ENCODE measurements around the gene CSF3. TPM values are rescaled to one million over a fixed set of nuclear protein-coding genes. Genes with fewer than 3 reads are reported as not detected.

CSF3 gene
- total RNA-seq, 2 experiments from 2014 or later: not detected

- Mint-ChIP-seq H3K4me3 (no peak overlapping the region), H3K27ac (no peak overlapping the region), H3K4me1 (ENCODE audit: low read depth) (peaks cover 6% of the 10 kb centered on the region), H3K27me3 (no peaks in the 10 kb centered on the region), H3K9me3 (no peaks in the 10 kb centered on the region), H3K36me3 (ENCODE audit: low read depth) (peaks cover 29% of the 10 kb centered on the region)
- no peak for TF ChIP-seq CTCF (IDR thresholded peaks at IDR 0.05)
- Histone ChIP-seq H3K4me3 (ENCODE audit: low read length) (no peak overlapping the region), H3K27ac (ENCODE audit: low read depth in 1 of 2, low read length in 2 of 2) (no peak overlapping the region), H3K36me3 (ENCODE audit: insufficient read depth, low read length) (peaks cover 42% of the 10 kb centered on the region), H3K27me3 (ENCODE audit: control insufficient read depth in 1 of 2, insufficient read depth in 2 of 2, low read length in 2 of 2) (no peaks in the 10 kb centered on the region), H3K4me1 (ENCODE audit: insufficient read depth, low read length) (peaks cover 5% of the 10 kb centered on the region), H3K9me3 (ENCODE audit: control insufficient read depth in 1 of 2, insufficient read depth in 1 of 2, low read length in 2 of 2) (no peaks in the 10 kb centered on the region)
- ATAC-seq (ENCODE audit: poor library complexity) (no peak), DNase-seq (no peak)
- CTCF ChIA-PET: interaction anchor here (0.6 kb wide), 1 partner anchor 146 kb away, joined by 3 read pairs; no protein-coding TSS in a partner anchor
- POLR2A ChIA-PET: no interaction called here
- intact Hi-C loops (cut with DNase I, micrococcal nuclease): no loop called here
Observed at GRCh38 chr17:40018211-40019121, 3.2 kb downstream of the CSF3 start.

- no peak overlapping the region for H3K27ac Mint-ChIP-seq
- no peaks in the 10 kb centered on the region for H3K27me3 Mint-ChIP-seq
- peaks cover 35% of the 10 kb centered on the region for H3K36me3 Mint-ChIP-seq (ENCODE audit: low read depth)
- Histone ChIP-seq H3K27ac (ENCODE audit: low read depth in 1 of 2, low read length in 2 of 2) (no peak overlapping the region), H3K9me3 (ENCODE audit: control insufficient read depth in 1 of 2, insufficient read depth in 1 of 2, low read length in 2 of 2) (no peaks in the 10 kb centered on the region), H3K4me1 (ENCODE audit: insufficient read depth, low read length) (no peaks in the 10 kb centered on the region), H3K36me3 (ENCODE audit: insufficient read depth, low read length) (peaks cover 42% of the 10 kb centered on the region), H3K4me3 (ENCODE audit: low read length) (no peak overlapping the region), H3K27me3 (ENCODE audit: control insufficient read depth in 1 of 2, insufficient read depth in 2 of 2, low read length in 2 of 2) (no peaks in the 10 kb centered on the region)
- TF ChIP-seq CTCF (IDR thresholded peaks at IDR 0.05): no peak
- no peak overlapping the region for H3K4me3 Mint-ChIP-seq
- H3K9me3 Mint-ChIP-seq: no peaks in the 10 kb centered on the region
- POLR2A ChIA-PET: no interaction called here
- ATAC-seq (ENCODE audit: poor library complexity) (no peak), DNase-seq (no peak)
- intact Hi-C loops (cut with DNase I, micrococcal nuclease): no loop called here
- CTCF ChIA-PET: no interaction called here
- H3K4me1 Mint-ChIP-seq (ENCODE audit: low read depth): no peaks in the 10 kb centered on the region
Observed at GRCh38 chr17:40019140-40019991, 4.1 kb downstream of the CSF3 start.

GRCh38 chr17:40020146-40020545 is 4.9 kb downstream of the CSF3 start:
- no peak for TF ChIP-seq CTCF (IDR thresholded peaks at IDR 0.05)
- DNase-seq (no peak), ATAC-seq (ENCODE audit: poor library complexity) (no peak)
- ChIA-PET POLR2A (no interaction called here), CTCF (no interaction called here)
- Mint-ChIP-seq H3K27me3 (no peaks in the 10 kb centered on the region), H3K36me3 (ENCODE audit: low read depth) (peaks cover 38% of the 10 kb centered on the region), H3K9me3 (no peaks in the 10 kb centered on the region), H3K4me1 (ENCODE audit: low read depth) (peaks cover 2% of the 10 kb centered on the region), H3K4me3 (no peak overlapping the region), H3K27ac (no peak overlapping the region)
- Histone ChIP-seq H3K27ac (ENCODE audit: low read depth in 1 of 2, low read length in 2 of 2) (no peak overlapping the region), H3K9me3 (ENCODE audit: control insufficient read depth in 1 of 2, insufficient read depth in 1 of 2, low read length in 2 of 2) (no peaks in the 10 kb centered on the region), H3K4me1 (ENCODE audit: insufficient read depth, low read length) (peaks cover 3% of the 10 kb centered on the region), H3K27me3 (ENCODE audit: control insufficient read depth in 1 of 2, insufficient read depth in 2 of 2, low read length in 2 of 2) (no peaks in the 10 kb centered on the region), H3K4me3 (ENCODE audit: low read length) (no peak overlapping the region), H3K36me3 (ENCODE audit: insufficient read depth, low read length) (peaks cover 44% of the 10 kb centered on the region)
- intact Hi-C loops (cut with DNase I, micrococcal nuclease): loop anchor here in 1 of 2 experiments (10.0 kb wide), 1 partner anchor 465 kb away; no protein-coding TSS in a partner anchor
